NCI-H1436 (cell line): ENCODE measurements around the gene DGCR6L.
A peak's percentile ranks its signal among the peaks of the same experiment; 100 is the strongest.
"Not testable (repeated sequence)": the region's sequence is repeated elsewhere in the genome, so short reads cannot be mapped to it uniquely, and the experiment has no call there.

ENCODE experiments used
- DNase-seq: peaks from one replicate; lab custom pipeline; 2025; lab: John Stamatoyannopoulos, UW

Gene DGCR6L

DNA sequence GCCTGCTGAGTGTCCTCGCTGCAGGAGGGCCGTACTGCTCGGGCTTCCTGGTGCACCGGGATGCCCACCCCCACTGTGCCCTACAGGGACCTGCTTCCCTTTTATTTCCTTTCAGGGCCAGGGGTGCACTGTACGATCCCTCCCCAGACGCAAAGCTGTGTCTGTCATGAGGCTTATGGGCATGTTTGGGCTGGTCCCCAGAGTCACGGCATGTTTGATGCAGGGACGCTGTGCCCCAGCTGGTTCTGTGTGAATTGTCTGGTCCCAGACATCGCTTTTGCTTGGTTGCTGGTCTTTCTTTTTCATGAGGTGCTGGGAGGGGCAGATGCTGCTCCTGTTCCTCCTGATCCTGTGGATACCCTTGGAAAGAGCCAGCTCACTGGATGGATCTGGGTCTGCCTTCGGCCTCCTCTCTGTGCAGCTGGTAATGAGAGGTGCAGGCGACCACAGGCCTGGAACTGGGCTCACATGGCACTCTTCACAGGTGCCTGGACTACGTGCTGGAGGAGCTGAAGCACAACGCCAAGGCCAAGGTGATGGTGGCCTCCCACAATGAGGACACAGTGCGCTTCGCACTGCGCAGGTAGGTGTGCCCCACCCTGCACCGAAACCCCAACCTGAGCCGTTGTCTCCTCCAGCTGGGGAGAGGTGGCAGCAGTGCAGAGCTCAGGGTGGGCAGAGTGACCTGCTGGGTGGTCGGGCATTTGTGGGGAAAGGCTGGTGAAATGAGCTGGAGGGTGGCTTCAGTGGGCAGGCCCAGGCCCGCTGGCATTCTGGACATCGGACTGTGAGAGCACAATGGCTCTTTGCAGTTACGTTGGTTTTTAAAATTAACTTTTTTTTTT, 10.8 kb downstream of the DGCR6L start:
- not testable (repeated sequence) for DNase-seq

DNA sequence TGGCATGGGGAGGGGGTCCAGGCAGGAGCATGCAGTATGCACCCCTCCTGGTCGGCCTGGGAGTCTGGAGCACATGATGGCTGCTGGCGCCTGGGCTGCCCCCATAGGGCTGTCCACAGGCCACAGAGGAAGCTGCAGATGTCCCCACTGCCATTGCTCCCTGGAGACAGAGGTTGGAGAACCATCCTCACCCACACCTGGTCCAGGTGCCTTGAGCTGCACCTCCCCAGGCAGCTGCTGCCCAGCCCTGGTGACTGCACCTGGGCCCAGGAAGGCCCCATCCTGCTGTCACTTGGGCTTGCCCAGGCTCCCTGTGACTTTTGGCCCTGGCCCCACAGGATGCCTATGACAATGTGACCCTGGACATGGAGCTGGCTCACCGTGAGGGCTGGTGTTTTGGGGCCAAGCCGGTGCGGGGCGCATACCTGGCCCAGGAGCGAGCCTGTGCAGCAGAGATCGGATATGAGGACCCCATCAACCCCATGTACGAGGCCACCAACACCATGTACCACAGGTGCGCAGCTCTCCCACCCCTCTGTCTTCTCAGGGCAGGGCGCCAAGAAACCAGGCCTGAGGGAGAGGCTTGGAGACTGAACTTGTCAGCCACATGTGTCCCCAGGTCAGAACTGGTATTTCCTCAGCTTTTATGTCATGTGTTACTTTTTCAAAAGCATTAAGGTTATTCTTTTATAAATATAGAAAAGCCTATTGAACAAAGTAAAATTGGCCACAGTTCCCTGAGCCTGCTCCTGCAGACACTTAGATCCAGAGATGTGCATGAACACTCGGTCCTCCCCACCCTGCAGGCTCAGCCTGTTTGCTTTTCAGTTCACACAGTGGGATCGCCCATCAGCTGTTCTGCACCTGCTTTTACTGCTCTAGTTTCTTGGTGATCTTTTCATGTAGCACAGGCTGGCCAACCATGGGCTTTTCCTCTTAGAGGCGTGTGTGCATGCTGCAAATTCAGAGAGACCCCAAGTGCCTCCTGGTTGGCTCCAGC, 12.1 kb downstream of the DGCR6L start:
- DNase-seq = not testable (repeated sequence)

DNA sequence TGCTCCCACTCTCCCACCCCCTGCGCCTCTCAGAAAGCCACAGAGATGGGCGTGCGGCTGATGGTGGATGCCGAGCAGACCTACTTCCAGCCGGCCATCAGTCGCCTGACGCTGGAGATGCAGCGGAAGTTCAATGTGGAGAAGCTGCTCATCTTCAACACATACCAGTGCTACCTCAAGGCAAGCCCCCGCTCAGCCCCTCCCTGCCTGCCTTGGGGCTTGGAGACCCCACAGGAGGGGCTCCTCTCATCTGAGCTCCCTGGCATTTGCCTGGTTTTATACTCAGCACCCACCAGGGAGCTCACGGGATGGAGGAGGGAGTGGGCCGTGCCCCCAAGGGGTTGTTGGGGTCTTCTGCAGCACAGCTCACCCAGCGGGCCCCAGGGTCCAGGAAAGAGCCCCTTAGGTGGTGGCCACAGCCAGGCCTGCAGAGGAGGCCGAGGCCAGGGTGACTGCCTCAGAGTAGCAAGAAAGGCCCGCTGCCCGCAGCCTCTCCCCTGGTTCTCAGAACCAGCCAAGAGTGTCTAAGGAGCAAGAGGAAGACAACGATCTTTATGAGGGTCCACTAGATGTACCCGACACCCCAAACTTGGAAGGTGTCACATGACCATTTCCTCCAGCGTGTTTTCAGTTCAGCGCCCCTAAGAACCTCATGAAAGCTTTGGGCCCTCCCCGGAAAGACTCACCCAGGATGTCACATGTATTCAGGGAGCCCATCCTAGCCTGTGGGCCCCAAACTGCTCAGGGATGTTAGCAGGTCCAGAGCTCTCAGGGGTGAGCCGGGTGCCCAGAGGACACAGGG, 13.0 kb downstream of the DGCR6L start:
- DNase-seq = not testable (repeated sequence)

DNA sequence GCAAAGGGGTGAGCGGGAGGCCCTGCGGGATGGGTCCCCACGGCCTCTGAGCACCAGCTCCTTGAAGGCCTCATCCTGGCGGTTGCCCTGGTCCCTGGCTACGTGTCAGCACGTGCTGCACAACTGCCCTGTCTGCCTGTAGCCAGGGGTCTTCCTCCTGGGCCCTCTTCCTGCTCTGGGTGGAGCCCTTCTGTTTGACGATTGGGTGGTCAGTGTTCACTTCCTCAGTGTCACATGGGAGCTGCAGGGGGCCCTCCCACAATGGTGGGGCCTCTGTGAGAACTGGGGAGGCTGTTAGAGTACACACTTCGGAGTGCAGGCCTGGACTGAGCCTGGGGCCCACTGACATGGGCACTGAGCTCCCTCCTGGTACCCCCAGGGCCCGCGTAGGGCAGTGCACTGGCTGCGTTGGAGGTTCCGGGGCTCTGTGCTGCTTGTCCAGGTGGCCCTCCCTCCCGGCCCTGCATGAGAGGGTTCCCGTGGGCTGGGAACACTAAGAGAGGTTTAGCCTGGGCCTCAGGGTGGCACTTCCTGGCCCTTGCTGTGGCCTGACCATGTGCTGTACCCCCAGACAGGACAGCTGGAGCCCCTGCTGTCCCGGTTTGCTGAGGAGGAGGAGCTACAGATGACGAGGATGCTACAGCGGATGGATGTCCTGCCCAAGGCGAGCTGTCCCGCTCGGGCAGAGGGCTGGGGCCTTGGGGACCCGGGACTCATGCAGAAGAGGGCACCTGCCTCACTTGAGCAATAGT, 13.8 kb downstream of the DGCR6L start:
- no peak for DNase-seq

DNA sequence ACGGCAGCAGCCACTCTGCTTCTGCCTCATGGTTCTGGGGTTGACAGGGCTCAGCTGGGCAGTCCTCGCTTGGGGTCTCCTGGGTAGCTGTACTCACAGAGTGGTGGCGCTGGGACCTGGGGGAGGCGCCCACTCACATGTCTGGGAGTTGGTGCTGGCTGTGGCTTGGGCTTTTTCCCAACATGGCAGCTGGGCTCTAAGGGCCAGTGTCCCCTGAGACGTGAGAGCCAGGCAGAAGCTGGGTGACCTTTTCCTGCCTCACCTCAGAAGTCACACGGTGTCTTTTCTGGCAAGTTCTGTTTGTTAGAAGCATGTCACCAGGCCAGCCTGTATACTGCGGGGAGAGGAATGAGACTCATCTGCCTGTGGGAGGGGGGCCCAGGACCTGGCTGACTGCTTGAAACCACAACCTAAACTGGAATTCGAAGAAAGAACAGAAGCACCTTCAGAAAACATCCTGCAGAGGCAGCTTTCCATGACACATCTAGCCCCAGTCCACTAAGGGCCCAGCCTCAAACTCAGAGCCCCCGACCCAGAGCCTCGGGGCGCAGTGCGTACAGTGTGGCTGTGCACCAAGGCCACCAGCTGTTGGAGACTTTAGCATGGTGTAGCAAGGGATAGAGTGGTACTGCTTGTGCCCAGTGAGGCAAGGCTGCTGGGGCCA, 14.5 kb downstream of the DGCR6L start:
- DNase-seq = not testable (repeated sequence)

DNA sequence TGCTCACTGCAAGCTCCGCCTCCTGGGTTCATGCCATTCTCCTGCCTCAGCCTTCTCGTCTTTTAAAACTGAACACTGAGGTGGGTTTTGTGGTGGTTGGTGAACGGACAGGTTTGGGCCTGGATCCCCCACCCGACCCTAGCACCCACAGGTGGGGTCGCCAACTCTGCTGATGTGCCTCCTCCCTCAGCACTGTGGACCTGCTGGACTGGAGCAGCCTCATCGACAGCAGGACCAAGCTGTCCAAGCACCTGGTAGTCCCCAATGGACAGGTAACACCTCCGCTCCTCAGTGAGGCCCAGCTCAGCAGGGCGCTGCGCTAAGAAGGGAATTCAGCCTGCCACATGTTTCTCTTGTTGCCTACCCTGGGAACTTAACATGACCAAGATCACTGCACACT, 15.2 kb downstream of the DGCR6L start:
- DNase-seq = no peak

DNA sequence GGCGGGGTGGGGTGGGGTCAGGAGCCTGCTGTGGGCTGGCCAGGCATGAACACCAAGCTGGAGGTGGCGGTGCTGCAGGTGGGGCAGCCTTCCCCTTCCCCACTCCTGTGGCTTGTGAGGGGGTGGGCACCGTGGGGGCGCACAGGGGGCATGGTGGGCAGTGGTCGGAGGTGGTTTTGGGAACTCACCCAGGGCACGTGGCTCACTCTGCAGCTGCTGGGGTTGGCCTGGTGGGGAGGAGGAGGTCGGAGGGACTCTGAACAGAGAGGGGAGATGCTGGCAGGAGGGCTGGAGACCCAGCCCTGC, 16.7 kb downstream of the DGCR6L start:
- DNase-seq = not testable (repeated sequence)

DNA sequence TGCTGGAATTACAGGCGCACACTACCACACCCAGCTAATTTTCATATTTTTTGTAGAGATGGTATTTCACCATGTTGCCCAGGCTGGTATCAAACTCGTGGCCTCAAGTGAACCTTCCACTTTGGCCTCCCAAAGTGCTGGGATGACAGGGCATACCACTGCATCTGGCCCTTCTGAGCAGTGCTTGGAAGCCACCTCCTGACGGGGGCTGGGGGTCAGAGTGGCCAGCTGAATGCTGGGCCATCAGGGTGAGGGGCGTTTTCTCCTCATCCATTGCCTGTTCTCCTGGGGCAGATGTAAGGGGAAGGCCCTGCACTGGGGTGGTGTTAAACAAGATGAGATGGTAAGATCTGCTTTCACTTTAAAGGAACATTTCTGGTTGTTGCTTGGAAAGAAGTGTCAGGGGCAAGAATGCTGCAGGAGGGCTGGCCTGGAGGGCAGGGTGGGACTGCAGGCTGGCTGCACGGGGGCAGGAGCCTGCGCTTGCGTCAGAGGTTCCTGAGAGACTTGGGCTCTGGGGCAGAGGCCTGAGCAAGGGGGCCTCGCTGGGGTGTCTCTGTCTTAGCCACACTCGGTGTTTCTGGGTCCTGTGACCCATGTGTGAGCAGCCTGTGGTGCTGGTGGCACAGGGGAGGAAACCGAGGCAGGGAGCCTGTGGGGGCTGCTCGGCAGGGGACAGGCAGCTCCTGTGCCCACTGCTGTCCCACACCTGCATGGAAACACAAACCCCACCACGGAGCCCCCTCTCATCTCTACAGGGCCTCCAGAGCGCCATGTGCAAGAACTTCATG, 17.2 kb downstream of the DGCR6L start:
- no peak for DNase-seq

DNA sequence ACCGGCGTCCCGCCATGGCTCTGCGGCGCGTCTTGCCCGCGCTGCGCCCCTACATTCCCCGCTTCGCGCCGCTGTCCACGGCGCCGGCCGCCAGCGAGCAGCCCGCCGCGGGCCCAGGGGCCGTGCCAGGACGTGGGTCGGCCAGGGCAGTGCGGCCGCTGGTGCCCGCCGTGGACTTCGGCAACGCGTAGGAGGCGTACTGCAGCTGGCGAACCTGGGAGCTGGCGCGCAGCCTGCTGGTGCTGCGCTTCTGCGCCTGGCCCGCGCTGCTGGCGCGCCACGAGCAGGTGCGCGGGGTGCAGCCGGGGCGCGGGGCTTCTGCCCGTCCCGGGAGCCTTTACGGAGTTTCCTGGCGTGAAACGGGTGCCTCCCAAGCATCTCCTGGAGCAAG, 20.1 kb downstream of the DGCR6L start:
- peak; percentile 29 for DNase-seq

DNA sequence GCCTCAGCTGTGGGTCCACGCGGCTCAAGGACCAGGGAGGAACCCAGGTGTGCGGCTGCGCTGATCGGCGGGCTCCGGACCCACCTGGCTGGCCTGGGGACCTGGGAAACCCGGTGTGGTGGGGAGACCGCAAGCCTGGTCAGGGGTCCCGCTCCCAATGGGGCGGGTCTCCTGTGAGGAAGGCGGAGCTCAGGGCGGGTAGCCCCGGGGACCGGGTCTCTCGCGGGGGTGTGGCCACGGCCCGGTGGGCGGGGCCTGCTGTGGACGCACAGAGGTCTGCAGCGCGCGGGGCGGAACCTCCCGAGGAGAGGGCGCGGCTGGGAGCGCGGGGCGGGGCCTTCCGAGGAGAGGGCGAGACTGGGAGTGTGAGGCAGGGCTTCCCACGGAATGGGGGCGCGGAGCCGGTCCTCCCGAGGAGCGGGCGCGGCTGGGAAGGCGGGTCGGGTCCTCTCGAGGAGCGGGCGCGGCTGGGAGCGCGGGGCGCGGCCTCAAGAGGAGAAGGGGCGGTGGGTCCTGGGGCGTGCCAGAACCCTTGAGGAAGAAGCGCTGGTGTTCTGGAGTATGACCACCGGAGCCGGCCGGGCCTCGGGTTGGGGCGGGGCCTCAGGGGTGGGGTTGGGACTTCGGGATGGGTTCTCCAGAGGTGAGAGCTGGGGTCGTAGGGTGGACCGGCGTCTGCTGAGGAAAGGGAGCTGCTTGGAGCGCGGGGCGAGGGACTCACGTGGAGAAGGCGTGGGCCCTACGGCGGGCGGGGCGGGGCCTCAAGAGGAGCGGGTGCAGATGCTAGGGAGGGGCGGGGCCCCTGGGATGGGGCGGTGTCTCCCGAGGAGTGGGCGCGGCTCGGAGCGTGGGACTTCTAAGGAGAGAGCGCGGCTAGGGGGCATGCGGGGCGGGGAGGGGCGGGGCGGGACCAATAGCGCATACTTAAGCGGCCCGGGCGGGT, 20.8 kb downstream of the DGCR6L start:
- peak; percentile 85 for DNase-seq

DNA sequence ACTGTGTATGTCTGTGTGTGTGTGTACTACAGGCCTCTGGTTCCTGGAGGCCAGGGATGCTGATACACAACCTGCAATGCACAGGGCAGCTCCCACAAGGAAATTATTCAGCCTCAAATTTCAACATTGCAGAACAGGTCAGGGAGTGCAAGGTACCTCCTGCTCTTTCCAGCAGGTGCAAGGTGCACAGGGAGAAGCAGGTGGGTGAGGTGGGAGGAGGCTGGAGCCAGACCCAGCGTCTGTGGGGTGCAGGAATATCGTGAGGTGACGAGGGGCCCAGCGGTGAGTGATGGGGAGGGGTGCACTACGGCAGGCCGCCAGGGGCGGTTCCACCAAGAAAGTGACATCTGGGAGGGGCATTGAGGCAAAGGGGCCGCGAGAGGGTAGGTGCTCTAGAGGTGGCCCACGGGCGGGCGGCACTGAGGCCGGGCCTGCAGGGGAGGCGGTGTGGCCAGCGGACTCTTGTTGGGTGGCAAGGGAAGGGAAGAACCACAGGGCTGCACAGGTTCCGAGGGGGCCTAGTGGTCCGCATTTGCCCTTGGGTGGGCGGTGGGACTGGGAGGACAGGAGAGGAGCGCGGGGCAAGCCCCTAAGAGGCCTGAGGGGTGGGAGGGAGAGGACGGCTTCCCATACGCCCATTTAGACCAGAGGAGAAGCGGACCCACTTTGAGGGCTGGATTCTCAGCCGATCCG, 21.6 kb downstream of the DGCR6L start:
- DNase-seq = no peak

DNA sequence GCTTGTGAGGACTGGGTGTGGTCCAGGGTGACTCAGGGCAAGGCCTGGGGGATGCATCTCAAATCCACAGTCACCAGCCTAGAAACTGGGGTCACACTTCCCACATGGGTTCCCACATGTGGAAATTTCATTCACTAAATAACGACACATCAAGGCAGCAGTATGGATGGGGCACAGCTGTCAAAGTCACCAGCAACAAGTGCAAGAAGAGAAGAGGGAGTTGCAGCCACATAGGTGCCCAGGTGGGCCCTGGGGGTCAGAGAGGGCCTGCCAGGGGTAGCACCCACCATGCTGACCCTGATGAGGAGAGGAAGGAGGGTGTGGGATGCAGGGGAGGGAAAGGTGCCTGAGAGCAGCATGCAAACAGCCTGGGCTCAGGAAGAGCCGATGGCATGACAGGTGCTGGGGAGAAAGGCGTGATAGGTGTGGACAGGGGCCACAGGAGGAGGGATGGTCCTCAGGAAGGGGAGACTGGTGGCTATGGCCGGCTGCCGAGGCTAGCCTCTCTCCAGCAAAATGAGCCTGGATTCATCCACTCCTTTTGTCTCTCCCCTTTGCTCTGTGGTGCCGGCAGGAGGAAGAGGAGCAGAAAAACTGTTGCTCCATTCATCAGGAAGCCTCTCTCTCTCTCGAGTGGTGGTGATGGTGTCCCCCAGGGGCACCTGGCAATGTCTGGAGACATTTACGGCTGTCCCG, 22.3 kb downstream of the DGCR6L start:
- no peak for DNase-seq

DNA sequence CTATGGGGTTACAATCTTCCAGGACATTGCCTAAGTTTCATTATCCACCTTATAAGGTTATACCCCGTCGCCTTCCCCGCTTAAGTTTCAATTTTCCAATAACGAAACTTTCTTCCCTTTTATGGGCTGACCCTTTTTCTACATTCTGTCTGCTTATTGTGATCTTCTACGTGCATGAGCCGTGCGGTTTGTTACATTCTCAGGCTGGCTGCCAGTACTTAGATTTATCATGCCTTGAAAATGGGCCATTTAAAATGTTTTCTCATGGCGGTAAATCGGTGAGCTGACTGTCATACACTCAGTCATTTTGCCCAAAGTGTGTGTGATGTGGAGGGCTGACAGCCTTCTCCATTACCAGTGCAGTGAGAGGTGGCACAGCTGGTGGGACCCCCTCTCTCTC, 23.3 kb downstream of the DGCR6L start:
- no peak for DNase-seq

DNA sequence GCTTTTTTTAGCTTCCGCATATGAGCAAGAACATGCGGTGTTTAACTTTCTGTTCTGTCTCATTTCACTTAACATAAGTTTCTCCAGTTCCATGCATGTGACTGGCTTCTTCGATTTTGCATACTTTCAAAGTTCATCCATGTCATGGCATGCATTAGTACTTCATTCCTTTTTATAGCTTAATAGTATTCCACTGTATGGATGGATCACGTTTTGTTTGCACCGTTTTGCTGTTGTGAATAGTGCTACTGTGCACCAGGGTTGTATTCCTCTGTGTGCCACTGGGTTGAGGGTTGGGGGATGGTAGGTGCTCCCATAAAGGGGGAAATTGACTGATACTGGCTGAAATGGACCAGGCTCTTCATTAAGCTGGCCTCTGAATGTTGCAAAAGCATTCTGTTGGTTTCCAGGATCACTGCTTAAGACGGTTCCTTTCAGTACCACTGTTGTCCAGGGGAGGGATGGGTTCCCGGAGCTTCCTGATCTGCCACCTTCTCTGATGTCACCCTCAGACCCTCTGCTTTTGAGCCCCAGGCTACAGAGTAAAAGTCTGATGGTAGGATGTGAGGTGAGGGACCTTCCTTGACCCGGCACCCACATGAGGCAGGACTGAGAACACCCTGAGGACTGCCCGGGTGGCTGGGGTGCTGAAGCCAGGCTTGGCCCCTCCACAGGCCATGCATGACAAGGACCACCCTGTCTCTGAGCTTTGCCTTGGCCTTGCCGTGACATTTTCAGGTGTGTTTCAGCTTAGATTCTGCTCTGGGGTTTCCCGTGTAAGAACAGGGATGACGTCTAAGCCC, 24.4 kb downstream of the DGCR6L start:
- no peak for DNase-seq

DNA sequence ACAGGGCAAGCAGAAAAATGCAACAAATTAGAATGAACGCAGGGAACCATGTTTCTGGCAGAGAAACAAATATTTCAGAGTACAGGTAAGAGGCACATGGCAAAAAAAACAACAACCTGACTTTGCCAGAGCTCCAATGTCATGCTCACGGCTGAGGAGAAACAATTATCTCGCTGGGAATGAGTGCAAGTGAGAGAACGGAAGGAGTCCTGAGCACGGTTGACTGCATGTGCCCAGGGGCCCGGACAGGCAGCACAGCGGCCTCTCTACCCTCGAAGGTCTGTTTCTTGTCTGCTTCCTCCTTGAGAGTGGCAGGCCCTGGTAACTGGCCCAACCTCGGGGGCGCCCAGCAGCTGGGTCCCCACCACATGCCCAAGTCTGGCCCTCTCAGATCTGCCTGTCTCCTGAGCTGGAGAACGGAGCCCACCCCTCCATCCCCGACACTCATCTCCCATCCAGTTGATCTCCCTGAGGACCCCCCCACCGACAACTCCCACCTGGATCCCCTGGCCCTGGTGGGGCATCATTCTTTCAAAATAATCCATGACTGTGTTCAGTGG, 27.1 kb downstream of the DGCR6L start:
- DNase-seq = no peak

DNA sequence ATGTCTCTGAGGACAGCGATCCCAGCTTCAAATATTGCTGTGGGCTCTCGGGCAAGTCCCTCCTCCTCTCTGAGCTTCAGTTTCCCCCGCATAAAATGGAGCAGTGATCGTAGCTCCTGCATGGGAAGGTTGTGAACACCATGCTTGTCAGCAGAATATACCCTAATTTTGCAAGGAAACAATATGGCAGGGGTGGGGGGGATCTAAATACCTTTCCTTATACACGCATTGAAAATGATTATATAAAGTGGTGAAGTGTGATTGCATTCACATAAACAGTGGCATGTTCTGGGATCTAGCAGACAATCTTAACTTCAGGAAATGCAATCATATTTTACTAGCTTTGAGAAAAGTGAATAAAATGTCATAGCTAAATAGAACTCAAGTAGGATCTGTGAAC, 27.8 kb downstream of the DGCR6L start:
- no peak for DNase-seq
